Right lobe of liver (tissue), 6 donors: ENCODE results near the gene PDCD4. TPM values are rescaled to one million over a fixed set of nuclear protein-coding genes. Genes with fewer than 3 reads are reported as not detected.

ENCODE experiments used
- ATAC-seq, 4 donors: fragments of 200-7000 bp; cut with Tn5 transposase; one replicate each; pipeline ENCODE4 v1.9.1; 2020; ENCODE audit warnings: mild to moderate bottlenecking in 4 of 4, moderate library complexity in 4 of 4
- DNase-seq, 3 donors: peaks; one replicate each; pipeline ENCODE4 v3.0.0-alpha.2; 2020
- H3K27ac ChIP-seq, 3 donors: fragments of 200-600 bp; one replicate each; pipeline ENCODE4 v1.8.0; 2022
- H3K27me3 ChIP-seq, 2 donors: fragments of 200-600 bp; one replicate each; pipeline ENCODE4 v1.8.0; 2022
- H3K36me3 ChIP-seq, 4 donors: fragments of 200-600 bp; sonication (generic) in 1 of 4; one replicate each; pipeline versions ENCODE4 v1.5.1 to v1.8.0; 2017 to 2022; ENCODE audit warnings: control low read depth in 1 of 4
- H3K4me1 ChIP-seq, 4 donors: fragments of 200-600 bp; sonication (generic) in 1 of 4; one replicate each; pipeline versions ENCODE4 v1.5.1 to v1.8.0; 2017 to 2022; ENCODE audit warnings: control low read depth in 1 of 4
- H3K4me3 ChIP-seq, 3 donors: fragments of 200-600 bp; one replicate each; pipeline ENCODE4 v1.8.0; 2022
- H3K9me3 ChIP-seq, 4 donors: fragments of 200-600 bp; sonication (generic) in 1 of 4; one replicate each; pipeline versions ENCODE4 v1.5.1 to v1.8.0; 2017 to 2022; ENCODE audit warnings: control low read depth in 1 of 4
- CTCF ChIP-seq, 4 donors: fragments of 200-600 bp in 3 of 4; fragments of 450-650 bp in 1 of 4; IDR thresholded peaks; one replicate each; pipeline versions ENCODE4 v1.5.1 to v1.8.0; 2016 to 2022; ENCODE audit warnings: antibody characterized with exemption in 4 of 4, mild to moderate bottlenecking in 2 of 4
- POLR2A ChIP-seq: fragments of 450-650 bp; IDR thresholded peaks from one replicate; pipeline ENCODE4 v1.6.1; 2017; ENCODE audit warnings: antibody characterized with exemption, mild to moderate bottlenecking
- WGBS: methylation state at CpG from one replicate; pipeline ENCODE4 v1.1.6; 2018; ENCODE audit warnings: low coverage, low lambda C conversion rate; ENCODE audit not compliant: insufficient coverage; ENCODE audit errors: missing lambda C conversion rate; 5-methylcytosine and 5-hydroxymethylcytosine counted together
- intact Hi-C, 2 donors: fragments of 100-400 bp; cut with DNase I; formaldehyde crosslinking; loops; one replicate each; pipeline versions ENCODE4 v1.11.2 to v1.14.1; 2022
- total RNA-seq, 6 experiments: library from RNA; depleted of rRNA in 2 of 6; stranded (reverse); fragments of >200 nt in 2 of 6; fragmentation: NEBNext Ultra II Directional in 3 of 6; extraction: Animal tissue kit (Norgen Biotek cat#: 25700) in 3 of 6; gene quantifications; one replicate each; pipeline versions ENCODE4 v1.1.0 to v1.2.4, GENCODE V29; 2016 to 2023
- donor health status: DM: no; HTN: yes; CAD: no.
- donor health status: DM: no; HTN: no; CAD: no.
- donor health status: DM: no; HTN: no; CAD: no.
- donor health status: DM: no; HTN: yes; CAD: no.
- donor health status: DM: no; HTN: yes; CAD: no.

PDCD4 gene
- total RNA-seq, 6 experiments from 2014 or later = 10.8 to 105 (median 32.5) TPM

GRCh38 chr10:110867807-110868465 is 3.8 kb upstream of the PDCD4 start:
- DNase-seq (no peak), ATAC-seq (no peak)
- TF ChIP-seq POLR2A = no peak
- no peak for TF ChIP-seq CTCF (IDR thresholded peaks at IDR 0.05)
- Histone ChIP-seq H3K4me3 (no peak overlapping the region), H3K27me3 (no peaks in the 10 kb centered on the region), H3K36me3 (no peaks in the 10 kb centered on the region), H3K9me3 (no peaks in the 10 kb centered on the region), H3K4me1 (peaks cover 0 to 23% (median 2%) of the 10 kb centered on the region in 4 donors), H3K27ac (peak overlapping the region in 2 of 3 donors; percentile 25 to 34)
- 67% methylated on average over 4 of the region's 4 CpGs for WGBS
- intact Hi-C loops = no loop called here

GRCh38 chr10:110868981-110869380 is 2.7 kb upstream of the PDCD4 start:
- Histone ChIP-seq H3K9me3 (no peaks in the 10 kb centered on the region), H3K27me3 (no peaks in the 10 kb centered on the region), H3K4me1 (peaks cover 0 to 26% (median 2%) of the 10 kb centered on the region in 4 donors), H3K36me3 (no peaks in the 10 kb centered on the region), H3K4me3 (no peak overlapping the region), H3K27ac (peak overlapping the region in 1 of 3 donors; percentile 12)
- WGBS = 74% methylated on average over 5 of the region's 6 CpGs
- intact Hi-C loops = no loop called here
- TF ChIP-seq POLR2A = no peak
- no peak for TF ChIP-seq CTCF (IDR thresholded peaks at IDR 0.05)
- no peak for DNase-seq
- ATAC-seq = no peak

- 36% methylated on average over 7 of the region's 13 CpGs for WGBS
- intact Hi-C loops = no loop called here
These were observed 868 bp upstream of the PDCD4 start for GRCh38 chr10:110870823-110871297.

GRCh38 chr10:110872145-110872983 is 636 bp downstream of the PDCD4 start:
- H3K4me3 ChIP-seq = peak overlapping the region; percentile 66 to 93 (median 81)
- WGBS = 0% methylated on average over 16 of the region's 70 CpGs
- ATAC-seq = peak; percentile 51 to 79 (median 66)
- peak overlapping the region; percentile 92 to 97 (median 97) for H3K27ac ChIP-seq
- TF ChIP-seq POLR2A (peak; percentile 44), CTCF (IDR thresholded peaks at IDR 0.05) (peak in 2 of 4 donors; percentile 13)
- no peaks in the 10 kb centered on the region for H3K27me3 ChIP-seq
- DNase-seq = peak; percentile 77 to 82 (median 78)
- intact Hi-C loops = no loop called here
- H3K36me3 ChIP-seq = peaks cover 0 to 5% (median 0%) of the 10 kb centered on the region in 4 donors
- peaks cover 0 to 22% (median 0%) of the 10 kb centered on the region in 4 donors for H3K4me1 ChIP-seq
- no peaks in the 10 kb centered on the region for H3K9me3 ChIP-seq

More at GRCh38 chr10:110870823-110871297, 868 bp upstream of the PDCD4 start:
- H3K4me1 ChIP-seq = peaks cover 0 to 31% (median 0%) of the 10 kb centered on the region in 4 donors
- peak overlapping the region; percentile 66 to 93 (median 81) for H3K4me3 ChIP-seq
- H3K36me3 ChIP-seq = no peaks in the 10 kb centered on the region
- H3K9me3 ChIP-seq = no peaks in the 10 kb centered on the region
- peak overlapping the region; percentile 92 to 97 (median 97) for H3K27ac ChIP-seq
- DNase-seq (no peak), ATAC-seq (no peak)
- no peaks in the 10 kb centered on the region for H3K27me3 ChIP-seq
- TF ChIP-seq POLR2A = no peak
- TF ChIP-seq CTCF (IDR thresholded peaks at IDR 0.05) = no peak
